MCF 10A (cell line): ENCODE measurements around the gene KCNB1. TPM values are rescaled to one million over a fixed set of nuclear protein-coding genes. Genes with fewer than 3 reads are reported as not detected.

Experiments used
- BruUV-seq: library from RNA; stranded (reverse); fragments of 400-500 nt; replicated peaks from 2 replicates; lab custom pipeline; 2021; lab: Mats Ljungman, UMichigan
- CTCF ChIA-PET: fragments of 300-600 bp; sonication (Branson Sonifier 250); formaldehyde crosslinking; extraction: SDS; loops from one replicate; lab custom pipeline; 2021; ENCODE audit warnings: antibody characterized with exemption, inconsistent platforms; lab: Yijun Ruan, JAX
- POLR2A ChIA-PET: fragments of 300-600, 350-650 bp; sonication (Branson Sonifier 250); formaldehyde crosslinking; extraction: SDS; loops from one replicate; lab custom pipeline; 2020; ENCODE audit warnings: antibody characterized with exemption, inconsistent platforms; lab: Yijun Ruan, JAX
- DNase-seq: peaks from one replicate; pipeline ENCODE4 v3.0.0-alpha.2; 2018; ENCODE audit not compliant: unreplicated experiment
- H3K27ac Mint-ChIP-seq: one replicate; pipeline ENCODE4 v1.8.0; 2022; ENCODE audit warnings: mild to moderate bottlenecking, low read depth, mixed read lengths; ENCODE audit not compliant: unreplicated experiment
- H3K27me3 Mint-ChIP-seq: one replicate; pipeline ENCODE4 v1.8.0; 2022; ENCODE audit warnings: mixed read lengths; ENCODE audit not compliant: insufficient read depth, unreplicated experiment
- H3K36me3 Mint-ChIP-seq: one replicate; pipeline ENCODE4 v1.8.0; 2022; ENCODE audit warnings: mild to moderate bottlenecking, moderate library complexity, mixed read lengths; ENCODE audit not compliant: insufficient read depth, unreplicated experiment
- H3K4me1 Mint-ChIP-seq: one replicate; pipeline ENCODE4 v1.8.0; 2022; ENCODE audit warnings: mixed read lengths; ENCODE audit not compliant: insufficient read depth, unreplicated experiment
- H3K4me3 Mint-ChIP-seq: one replicate; pipeline ENCODE4 v1.8.0; 2022; ENCODE audit warnings: mild to moderate bottlenecking, moderate library complexity, mixed read lengths; ENCODE audit not compliant: unreplicated experiment
- H3K9me3 Mint-ChIP-seq: one replicate; pipeline ENCODE4 v1.8.0; 2022; ENCODE audit warnings: mixed read lengths; ENCODE audit not compliant: unreplicated experiment
- CTCF ChIP-seq: fragments of 200-600 bp; IDR thresholded peaks from one replicate; pipeline ENCODE4 v1.8.0; 2022; ENCODE audit warnings: antibody characterized with exemption, mild to moderate bottlenecking; ENCODE audit not compliant: unreplicated experiment
- intact Hi-C: fragments of 100-400 bp; cut with micrococcal nuclease; formaldehyde crosslinking; loops from 2 replicates; pipeline ENCODE4 v1.14.1; 2022
- total RNA-seq: library from RNA; stranded (reverse); gene quantifications from 2 replicates; pipeline ENCODE4 v1.2.3, GENCODE V29; 2022

Gene KCNB1
- total RNA-seq, 1 experiment from 2014 or later, result 2.8 TPM

GRCh38 chr20:49447946-49448809 lies 34.3 kb downstream of the KCNB1 start:
- Mint-ChIP-seq H3K4me1 (peaks cover 13% of the 10 kb centered on the region), H3K9me3 (no peaks in the 10 kb centered on the region), H3K4me3 (no peak overlapping the region), H3K27ac (no peak overlapping the region), H3K27me3 (no peaks in the 10 kb centered on the region), H3K36me3 (peaks cover 5% of the 10 kb centered on the region)
- ChIA-PET POLR2A (no interaction called here), CTCF (interaction anchor here (0.5 to 0.6 kb wide), 2 partner anchors 173 to 622 kb away, joined by 3 read pairs; no protein-coding TSS in a partner anchor)
- no TSS peak for BruUV-seq
- intact Hi-C loops, result no loop called here
- TF ChIP-seq CTCF, result no peak
- DNase-seq, result no peak

GRCh38 chr20:49447364-49447763 lies 35.1 kb downstream of the KCNB1 start:
- TF ChIP-seq CTCF, result no peak
- BruUV-seq, result no TSS peak
- Mint-ChIP-seq H3K36me3 (peaks cover 5% of the 10 kb centered on the region), H3K4me1 (peaks cover 10% of the 10 kb centered on the region), H3K9me3 (no peaks in the 10 kb centered on the region), H3K27me3 (no peaks in the 10 kb centered on the region), H3K4me3 (no peak overlapping the region), H3K27ac (no peak overlapping the region)
- DNase-seq, result no peak
- intact Hi-C loops, result no loop called here
- POLR2A ChIA-PET, result no interaction called here
- CTCF ChIA-PET, result interaction anchor here (0.6 kb wide), 1 partner anchor 173 kb away, joined by 3 read pairs; no protein-coding TSS in a partner anchor

GRCh38 chr20:49446808-49447207 lies 35.7 kb downstream of the KCNB1 start:
- intact Hi-C loops, result no loop called here
- peaks cover 6% of the 10 kb centered on the region for H3K4me1 Mint-ChIP-seq
- H3K4me3 Mint-ChIP-seq, result no peak overlapping the region
- TF ChIP-seq CTCF, result no peak
- H3K36me3 Mint-ChIP-seq, result peaks cover 5% of the 10 kb centered on the region
- H3K27me3 Mint-ChIP-seq, result no peaks in the 10 kb centered on the region
- ChIA-PET POLR2A (no interaction called here), CTCF (interaction anchor here (0.7 kb wide), 1 partner anchor 83 kb away, joined by 3 read pairs; no protein-coding TSS in a partner anchor)
- no peak overlapping the region for H3K27ac Mint-ChIP-seq
- BruUV-seq, result no TSS peak
- H3K9me3 Mint-ChIP-seq, result no peaks in the 10 kb centered on the region
- DNase-seq, result no peak

- ChIA-PET CTCF (interaction anchor here (0.7 to 1.1 kb wide), 2 partner anchors 83 to 100 kb away, joined by 3 read pairs; no protein-coding TSS in a partner anchor), POLR2A (no interaction called here)
- intact Hi-C loops, result no loop called here
- H3K27me3 Mint-ChIP-seq, result no peaks in the 10 kb centered on the region
- H3K4me1 Mint-ChIP-seq, result peaks cover 6% of the 10 kb centered on the region
- H3K36me3 Mint-ChIP-seq, result peaks cover 5% of the 10 kb centered on the region
- no peak for DNase-seq
- H3K4me3 Mint-ChIP-seq, result no peak overlapping the region
- H3K27ac Mint-ChIP-seq, result no peak overlapping the region
- no peaks in the 10 kb centered on the region for H3K9me3 Mint-ChIP-seq
- TF ChIP-seq CTCF, result no peak
- no TSS peak for BruUV-seq
Measured at GRCh38 chr20:49446080-49446479, 36.4 kb downstream of the KCNB1 start.
